Brain microvascular endothelial cell (primary cell): ENCODE results near the gene CHCHD3.

Experiments
- DNase-seq: peaks from one replicate; pipeline ENCODE4 v3.0.0-alpha.2; 2020
- H3K27ac ChIP-seq: fragments of 250-450 bp; sonication (Bioruptor Pico); 2 replicates; pipeline ENCODE4 v1.5.1; 2020; ENCODE audit warnings: mild to moderate bottlenecking, moderate library complexity
- H3K27me3 ChIP-seq: fragments of 250-450 bp; sonication (Bioruptor Pico); replicated peaks from 2 replicates; pipeline ENCODE4 v1.5.1; 2020; ENCODE audit warnings: mild to moderate bottlenecking
- H3K36me3 ChIP-seq: fragments of 250-450 bp; sonication (Bioruptor Pico); replicated peaks from 2 replicates; pipeline ENCODE4 v1.5.1; 2020; ENCODE audit warnings: mild to moderate bottlenecking
- H3K4me3 ChIP-seq: 2 replicates; pipeline ENCODE4 v1.5.1; 2011; ENCODE audit warnings: low read depth, mild to moderate bottlenecking, control low read depth, low read length, moderate library complexity
- CTCF ChIP-seq: IDR thresholded peaks from 2 replicates; pipeline ENCODE4 v1.5.1; 2011; ENCODE audit warnings: low read depth, mild to moderate bottlenecking, moderate library complexity, low read length, control low read depth, inconsistent platforms; ENCODE audit errors: missing control alignments
- in situ Hi-C: cut with HindIII; loops from 2 replicates; pipeline ENCODE4 v1.10.0; 2017; ENCODE audit warnings: low sequenced_read_pairs, low pct_ligation_motif_present

The CHCHD3 gene

GRCh38 chr7:133064082-133064820 is 17.6 kb downstream of the CHCHD3 start:
- no peak overlapping the region for H3K4me3 ChIP-seq
- no peaks in the 10 kb centered on the region for H3K27me3 ChIP-seq
- no peak for DNase-seq
- in situ Hi-C loops = no loop called here
- no peak overlapping the region for H3K27ac ChIP-seq
- H3K36me3 ChIP-seq = no peaks in the 10 kb centered on the region
- TF ChIP-seq CTCF = no peak

- no peak for DNase-seq
- in situ Hi-C loops = no loop called here
- Histone ChIP-seq H3K27me3 (no peaks in the 10 kb centered on the region), H3K27ac (no peak overlapping the region), H3K36me3 (no peaks in the 10 kb centered on the region), H3K4me3 (no peak overlapping the region)
- TF ChIP-seq CTCF = no peak
Observed at GRCh38 chr7:133061792-133062191, 20.1 kb downstream of the CHCHD3 start.

DNA sequence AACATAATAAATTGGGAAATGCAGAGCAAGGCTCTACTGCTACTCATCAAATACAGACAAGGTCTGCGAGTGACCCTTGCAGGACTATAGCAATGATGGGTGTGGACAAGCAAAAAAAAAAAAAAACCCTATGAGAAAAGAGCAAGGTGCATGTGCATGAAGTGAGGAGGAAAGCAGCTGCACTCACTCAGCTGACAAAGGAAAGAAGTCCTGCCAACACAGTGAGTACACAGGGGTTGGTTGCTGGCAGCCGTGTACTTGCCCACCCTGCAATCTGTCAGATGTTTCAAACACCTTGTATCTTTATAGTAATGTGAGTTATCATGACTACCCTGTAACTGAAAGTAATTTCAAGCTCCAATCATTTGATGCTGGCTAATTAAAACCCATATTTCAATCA is 20.5 kb downstream of the CHCHD3 start:
- in situ Hi-C loops = no loop called here
- TF ChIP-seq CTCF = no peak
- DNase-seq = no peak
- no peaks in the 10 kb centered on the region for H3K27me3 ChIP-seq
- H3K4me3 ChIP-seq = no peak overlapping the region
- no peak overlapping the region for H3K27ac ChIP-seq
- H3K36me3 ChIP-seq = no peaks in the 10 kb centered on the region

GRCh38 chr7:133060004-133060403 is 21.9 kb downstream of the CHCHD3 start:
- no peak for TF ChIP-seq CTCF
- in situ Hi-C loops = no loop called here
- no peak for DNase-seq
- H3K27me3 ChIP-seq = no peaks in the 10 kb centered on the region
- H3K36me3 ChIP-seq = no peaks in the 10 kb centered on the region
- H3K4me3 ChIP-seq = no peak overlapping the region
- no peak overlapping the region for H3K27ac ChIP-seq

GRCh38 chr7:133059263-133059662 is 22.6 kb downstream of the CHCHD3 start:
- no peak for TF ChIP-seq CTCF
- H3K27me3 ChIP-seq = no peaks in the 10 kb centered on the region

More at GRCh38 chr7:133059263-133059662, 22.6 kb downstream of the CHCHD3 start:
- in situ Hi-C loops = no loop called here
- Histone ChIP-seq H3K4me3 (no peak overlapping the region), H3K27ac (no peak overlapping the region), H3K36me3 (no peaks in the 10 kb centered on the region)
- no peak for DNase-seq
